ENCODE data around the gene RBP2.

RBP2 gene

GRCh38 chr3:139476348-139476747 lies at the start of gene RBP2:
Gene RBP2, minus strand, starts transcription at chr3:139476516. Its CDS starts 57 bp downstream, at chr3:139476459.
- Histone ChIP-seq H3K4me1 (ENCODE audit: control insufficient read depth in 5 of 5, insufficient read depth in 5 of 5, low read length in 5 of 5) (no peaks in the 10 kb centered on the region), H3K36me3 (ENCODE audit: control insufficient read depth in 5 of 5, insufficient read depth in 5 of 5, low read length in 5 of 5) (no peaks in the 10 kb centered on the region), H3K27me3 (ENCODE audit: control insufficient read depth in 5 of 5, insufficient read depth in 4 of 5, low read length in 5 of 5) (no peaks in the 10 kb centered on the region), H3K9ac (ENCODE audit: low read length in 5 of 5) (no peak within 1 kb of the TSS), H3K4me3 (ENCODE audit: low read depth in 1 of 5, low read length in 5 of 5) (no peak within 1 kb of the TSS), H3K9me3 (ENCODE audit: control insufficient read depth in 5 of 5, low read length in 5 of 5) (no peaks in the 10 kb centered on the region), H3K27ac (ENCODE audit: low read depth, low read length) (no peak within 1 kb of the TSS)

- H3K27me3 ChIP-seq (ENCODE audit: control insufficient read depth in 5 of 5, insufficient read depth in 4 of 5, low read length in 5 of 5) = no peaks in the 10 kb centered on the region
- H3K36me3 ChIP-seq (ENCODE audit: control insufficient read depth in 5 of 5, insufficient read depth in 5 of 5, low read length in 5 of 5) = no peaks in the 10 kb centered on the region
- no peak overlapping the region for H3K27ac ChIP-seq (ENCODE audit: low read depth, low read length)
- H3K9ac ChIP-seq (ENCODE audit: low read length in 5 of 5) = no peak overlapping the region
- H3K9me3 ChIP-seq (ENCODE audit: control insufficient read depth in 5 of 5, low read length in 5 of 5) = no peaks in the 10 kb centered on the region
- H3K4me1 ChIP-seq (ENCODE audit: control insufficient read depth in 5 of 5, insufficient read depth in 5 of 5, low read length in 5 of 5) = peaks cover 0 to 11% (median 0%) of the 10 kb centered on the region in 5 donors
- no peak overlapping the region for H3K4me3 ChIP-seq (ENCODE audit: low read depth in 1 of 5, low read length in 5 of 5)
These were observed 48.7 kb upstream of the RBP2 start for GRCh38 chr3:139524841-139525636.

- Histone ChIP-seq H3K36me3 (ENCODE audit: control insufficient read depth in 5 of 5, insufficient read depth in 5 of 5, low read length in 5 of 5) (no peaks in the 10 kb centered on the region), H3K27ac (ENCODE audit: low read depth, low read length) (no peak overlapping the region), H3K27me3 (ENCODE audit: control insufficient read depth in 5 of 5, insufficient read depth in 4 of 5, low read length in 5 of 5) (no peaks in the 10 kb centered on the region)
These were observed 47.4 kb upstream of the RBP2 start for GRCh38 chr3:139523718-139524117.

GRCh38 chr3:139523166-139523565 lies 46.9 kb upstream of the RBP2 start:
- Histone ChIP-seq H3K27me3 (ENCODE audit: control insufficient read depth in 5 of 5, insufficient read depth in 4 of 5, low read length in 5 of 5) (no peaks in the 10 kb centered on the region), H3K9me3 (ENCODE audit: control insufficient read depth in 5 of 5, low read length in 5 of 5) (no peaks in the 10 kb centered on the region), H3K9ac (ENCODE audit: low read length in 5 of 5) (no peak overlapping the region), H3K36me3 (ENCODE audit: control insufficient read depth in 5 of 5, insufficient read depth in 5 of 5, low read length in 5 of 5) (no peaks in the 10 kb centered on the region), H3K27ac (ENCODE audit: low read depth, low read length) (no peak overlapping the region), H3K4me3 (ENCODE audit: low read depth in 1 of 5, low read length in 5 of 5) (no peak overlapping the region), H3K4me1 (ENCODE audit: control insufficient read depth in 5 of 5, insufficient read depth in 5 of 5, low read length in 5 of 5) (peaks cover 0 to 17% (median 0%) of the 10 kb centered on the region in 5 donors)

More at GRCh38 chr3:139523718-139524117, 47.4 kb upstream of the RBP2 start:
- H3K9ac ChIP-seq (ENCODE audit: low read length in 5 of 5) = no peak overlapping the region
- peaks cover 0 to 17% (median 0%) of the 10 kb centered on the region in 5 donors for H3K4me1 ChIP-seq (ENCODE audit: control insufficient read depth in 5 of 5, insufficient read depth in 5 of 5, low read length in 5 of 5)
- H3K9me3 ChIP-seq (ENCODE audit: control insufficient read depth in 5 of 5, low read length in 5 of 5) = no peaks in the 10 kb centered on the region
- no peak overlapping the region for H3K4me3 ChIP-seq (ENCODE audit: low read depth in 1 of 5, low read length in 5 of 5)

GRCh38 chr3:139522421-139522820 lies 46.1 kb upstream of the RBP2 start:
- Histone ChIP-seq H3K27ac (ENCODE audit: low read depth, low read length) (no peak overlapping the region), H3K36me3 (ENCODE audit: control insufficient read depth in 5 of 5, insufficient read depth in 5 of 5, low read length in 5 of 5) (no peaks in the 10 kb centered on the region), H3K9ac (ENCODE audit: low read length in 5 of 5) (no peak overlapping the region), H3K27me3 (ENCODE audit: control insufficient read depth in 5 of 5, insufficient read depth in 4 of 5, low read length in 5 of 5) (no peaks in the 10 kb centered on the region), H3K4me1 (ENCODE audit: control insufficient read depth in 5 of 5, insufficient read depth in 5 of 5, low read length in 5 of 5) (peaks cover 0 to 17% (median 0%) of the 10 kb centered on the region in 5 donors), H3K4me3 (ENCODE audit: low read depth in 1 of 5, low read length in 5 of 5) (no peak overlapping the region), H3K9me3 (ENCODE audit: control insufficient read depth in 5 of 5, low read length in 5 of 5) (no peaks in the 10 kb centered on the region)

GRCh38 chr3:139521816-139522215 lies 45.5 kb upstream of the RBP2 start:
- H3K9me3 ChIP-seq (ENCODE audit: control insufficient read depth in 5 of 5, low read length in 5 of 5) = no peaks in the 10 kb centered on the region
- no peak overlapping the region for H3K9ac ChIP-seq (ENCODE audit: low read length in 5 of 5)
- H3K4me3 ChIP-seq (ENCODE audit: low read depth in 1 of 5, low read length in 5 of 5) = no peak overlapping the region
- H3K4me1 ChIP-seq (ENCODE audit: control insufficient read depth in 5 of 5, insufficient read depth in 5 of 5, low read length in 5 of 5) = peaks cover 0 to 13% (median 0%) of the 10 kb centered on the region in 5 donors
- H3K27me3 ChIP-seq (ENCODE audit: control insufficient read depth in 5 of 5, insufficient read depth in 4 of 5, low read length in 5 of 5) = no peaks in the 10 kb centered on the region
- no peaks in the 10 kb centered on the region for H3K36me3 ChIP-seq (ENCODE audit: control insufficient read depth in 5 of 5, insufficient read depth in 5 of 5, low read length in 5 of 5)
- no peak overlapping the region for H3K27ac ChIP-seq (ENCODE audit: low read depth, low read length)

- Histone ChIP-seq H3K4me3 (ENCODE audit: low read depth in 1 of 5, low read length in 5 of 5) (no peak overlapping the region), H3K9ac (ENCODE audit: low read length in 5 of 5) (no peak overlapping the region), H3K27me3 (ENCODE audit: control insufficient read depth in 5 of 5, insufficient read depth in 4 of 5, low read length in 5 of 5) (no peaks in the 10 kb centered on the region), H3K9me3 (ENCODE audit: control insufficient read depth in 5 of 5, low read length in 5 of 5) (no peaks in the 10 kb centered on the region), H3K27ac (ENCODE audit: low read depth, low read length) (no peak overlapping the region), H3K36me3 (ENCODE audit: control insufficient read depth in 5 of 5, insufficient read depth in 5 of 5, low read length in 5 of 5) (no peaks in the 10 kb centered on the region), H3K4me1 (ENCODE audit: control insufficient read depth in 5 of 5, insufficient read depth in 5 of 5, low read length in 5 of 5) (peaks cover 0 to 9% (median 0%) of the 10 kb centered on the region in 5 donors)
These were observed 44.8 kb upstream of the RBP2 start for GRCh38 chr3:139521144-139521543.

GRCh38 chr3:139519998-139520737 lies 43.9 kb upstream of the RBP2 start:
- Histone ChIP-seq H3K4me1 (ENCODE audit: control insufficient read depth in 5 of 5, insufficient read depth in 5 of 5, low read length in 5 of 5) (peaks cover 0 to 9% (median 0%) of the 10 kb centered on the region in 5 donors), H3K9ac (ENCODE audit: low read length in 5 of 5) (no peak overlapping the region), H3K27ac (ENCODE audit: low read depth, low read length) (no peak overlapping the region), H3K4me3 (ENCODE audit: low read depth in 1 of 5, low read length in 5 of 5) (no peak overlapping the region), H3K27me3 (ENCODE audit: control insufficient read depth in 5 of 5, insufficient read depth in 4 of 5, low read length in 5 of 5) (no peaks in the 10 kb centered on the region), H3K9me3 (ENCODE audit: control insufficient read depth in 5 of 5, low read length in 5 of 5) (no peaks in the 10 kb centered on the region), H3K36me3 (ENCODE audit: control insufficient read depth in 5 of 5, insufficient read depth in 5 of 5, low read length in 5 of 5) (no peaks in the 10 kb centered on the region)

- H3K27me3 ChIP-seq (ENCODE audit: control insufficient read depth in 5 of 5, insufficient read depth in 4 of 5, low read length in 5 of 5) = no peaks in the 10 kb centered on the region
- no peak overlapping the region for H3K27ac ChIP-seq (ENCODE audit: low read depth, low read length)
- H3K9ac ChIP-seq (ENCODE audit: low read length in 5 of 5) = no peak overlapping the region
- H3K4me3 ChIP-seq (ENCODE audit: low read depth in 1 of 5, low read length in 5 of 5) = no peak overlapping the region
- no peaks in the 10 kb centered on the region for H3K36me3 ChIP-seq (ENCODE audit: control insufficient read depth in 5 of 5, insufficient read depth in 5 of 5, low read length in 5 of 5)
- H3K4me1 ChIP-seq (ENCODE audit: control insufficient read depth in 5 of 5, insufficient read depth in 5 of 5, low read length in 5 of 5) = peaks cover 0 to 9% (median 0%) of the 10 kb centered on the region in 5 donors
- H3K9me3 ChIP-seq (ENCODE audit: control insufficient read depth in 5 of 5, low read length in 5 of 5) = no peaks in the 10 kb centered on the region
These were observed 42.9 kb upstream of the RBP2 start for GRCh38 chr3:139518926-139519842.

Data from subcutaneous abdominal adipose tissue (tissue), 5 donors.